Right hindlimb (tissue), 1 donor: ENCODE data around the gene STON2.
"Not testable (repeated sequence)": the region's sequence is repeated elsewhere in the genome, so short reads cannot be mapped to it uniquely, and the experiment has no call there.

ENCODE experiments used
- DNase-seq: peaks from one replicate; pipeline ENCODE4 v3.0.0-alpha.2; 2018

The STON2 gene

GRCh38 chr14:81382517-81383225 lies 17.5 kb downstream of the STON2 start:
- no peak for DNase-seq

GRCh38 chr14:81380009-81380408 lies 20.1 kb downstream of the STON2 start:
- not testable (repeated sequence) for DNase-seq

GRCh38 chr14:81371802-81372201 lies 28.3 kb downstream of the STON2 start:
- no peak for DNase-seq

- no peak for DNase-seq
These were observed 32.6 kb downstream of the STON2 start for GRCh38 chr14:81367563-81367962.

GRCh38 chr14:81366884-81367283 lies 33.2 kb downstream of the STON2 start:
- no peak for DNase-seq

GRCh38 chr14:81366214-81366613 lies 33.9 kb downstream of the STON2 start:
- no peak for DNase-seq

- no peak for DNase-seq
These were observed 36.3 kb downstream of the STON2 start for GRCh38 chr14:81363746-81364378.

- DNase-seq: no peak
These were observed 46.3 kb downstream of the STON2 start for GRCh38 chr14:81353691-81354323.

- no peak for DNase-seq
These were observed 47.7 kb downstream of the STON2 start for GRCh38 chr14:81352413-81352812.

- no peak for DNase-seq
These were observed 48.9 kb downstream of the STON2 start for GRCh38 chr14:81351205-81351604.

- DNase-seq: no peak
These were observed 49.6 kb downstream of the STON2 start for GRCh38 chr14:81350344-81351130.

GRCh38 chr14:81348061-81348460 lies 52.1 kb downstream of the STON2 start:
- no peak for DNase-seq

GRCh38 chr14:81345781-81346180 lies 54.3 kb downstream of the STON2 start:
- no peak for DNase-seq

- no peak for DNase-seq
These were observed 55.5 kb downstream of the STON2 start for GRCh38 chr14:81344481-81345160.

GRCh38 chr14:81343701-81344100 lies 56.4 kb downstream of the STON2 start:
- no peak for DNase-seq

- no peak for DNase-seq
These were observed 57.1 kb downstream of the STON2 start for GRCh38 chr14:81342850-81343580.

GRCh38 chr14:81341781-81342180 lies 58.3 kb downstream of the STON2 start:
- DNase-seq: no peak

GRCh38 chr14:81341370-81341769 lies 58.8 kb downstream of the STON2 start:
- DNase-seq: no peak

- DNase-seq: no peak
These were observed 59.9 kb downstream of the STON2 start for GRCh38 chr14:81340201-81340600.

- DNase-seq: no peak
These were observed 63.1 kb downstream of the STON2 start for GRCh38 chr14:81337073-81337472.

- DNase-seq: no peak
These were observed 64.1 kb downstream of the STON2 start for GRCh38 chr14:81336009-81336408.

GRCh38 chr14:81332725-81333124 lies 67.4 kb downstream of the STON2 start:
- no peak for DNase-seq
